Adrenal gland (tissue), 5 donors: Measurements from ENCODE around the gene DPEP3.

Source experiments
- POLR2A ChIP-seq, 2 donors: fragments of 450-650 bp; IDR thresholded peaks; one replicate each; pipeline ENCODE4 v1.6.1; 2017; ENCODE audit warnings: antibody characterized with exemption in 2 of 2, mild to moderate bottlenecking in 2 of 2, moderate library complexity in 1 of 2
- TF ChIP-seq, protein P1 (sequence below), 6 experiments: fragments of 450-650 bp in 4 of 6; fragments of 200-600 bp in 2 of 6; sonication (generic) in 1 of 6; IDR thresholded peaks; 1 replicate in 5 of 6; 2 replicates in 1 of 6; pipeline versions ENCODE4 v1.5.1 to v1.8.0; 2016 to 2021; ENCODE audit warnings: antibody characterized with exemption in 6 of 6, mild to moderate bottlenecking in 2 of 6, moderate library complexity in 1 of 6
- donor health status: DM: no; HTN: no; CAD: no.

DNA sequence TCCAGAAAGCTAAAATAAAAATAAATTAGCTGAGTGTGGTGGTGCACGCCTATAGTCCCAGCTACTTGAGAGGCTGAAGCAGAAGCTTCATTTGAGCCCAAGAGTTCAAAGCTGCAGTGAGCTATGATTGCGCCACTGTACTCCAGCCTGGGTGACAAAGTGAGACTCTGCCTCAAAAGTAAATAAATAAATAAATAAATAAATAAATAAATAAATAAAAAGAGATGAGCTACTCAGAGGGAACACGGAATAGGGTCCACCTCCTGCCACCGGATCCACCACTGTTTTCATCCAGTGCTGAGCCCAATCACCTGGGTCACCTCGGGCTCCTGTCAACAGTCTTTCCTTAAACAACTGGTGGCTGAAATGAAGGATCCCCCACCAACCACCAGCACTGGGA is 6.7 kb upstream of the DPEP3 start:
- TF ChIP-seq, protein P1, sequence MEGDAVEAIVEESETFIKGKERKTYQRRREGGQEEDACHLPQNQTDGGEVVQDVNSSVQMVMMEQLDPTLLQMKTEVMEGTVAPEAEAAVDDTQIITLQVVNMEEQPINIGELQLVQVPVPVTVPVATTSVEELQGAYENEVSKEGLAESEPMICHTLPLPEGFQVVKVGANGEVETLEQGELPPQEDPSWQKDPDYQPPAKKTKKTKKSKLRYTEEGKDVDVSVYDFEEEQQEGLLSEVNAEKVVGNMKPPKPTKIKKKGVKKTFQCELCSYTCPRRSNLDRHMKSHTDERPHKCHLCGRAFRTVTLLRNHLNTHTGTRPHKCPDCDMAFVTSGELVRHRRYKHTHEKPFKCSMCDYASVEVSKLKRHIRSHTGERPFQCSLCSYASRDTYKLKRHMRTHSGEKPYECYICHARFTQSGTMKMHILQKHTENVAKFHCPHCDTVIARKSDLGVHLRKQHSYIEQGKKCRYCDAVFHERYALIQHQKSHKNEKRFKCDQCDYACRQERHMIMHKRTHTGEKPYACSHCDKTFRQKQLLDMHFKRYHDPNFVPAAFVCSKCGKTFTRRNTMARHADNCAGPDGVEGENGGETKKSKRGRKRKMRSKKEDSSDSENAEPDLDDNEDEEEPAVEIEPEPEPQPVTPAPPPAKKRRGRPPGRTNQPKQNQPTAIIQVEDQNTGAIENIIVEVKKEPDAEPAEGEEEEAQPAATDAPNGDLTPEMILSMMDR (IDR thresholded peaks at IDR 0.05): no peak
- TF ChIP-seq POLR2A (IDR thresholded peaks at IDR 0.05): no peak
